GM12801 (cell line): Measurements from ENCODE around the gene GALNT13.

Experiments used
- TF ChIP-seq, protein P1 (sequence below): IDR thresholded peaks from one replicate; pipeline ENCODE4 v1.5.1; 2011; ENCODE audit warnings: control low read depth; ENCODE audit not compliant: insufficient read length; ENCODE audit errors: extremely low read depth

The GALNT13 gene

DNA sequence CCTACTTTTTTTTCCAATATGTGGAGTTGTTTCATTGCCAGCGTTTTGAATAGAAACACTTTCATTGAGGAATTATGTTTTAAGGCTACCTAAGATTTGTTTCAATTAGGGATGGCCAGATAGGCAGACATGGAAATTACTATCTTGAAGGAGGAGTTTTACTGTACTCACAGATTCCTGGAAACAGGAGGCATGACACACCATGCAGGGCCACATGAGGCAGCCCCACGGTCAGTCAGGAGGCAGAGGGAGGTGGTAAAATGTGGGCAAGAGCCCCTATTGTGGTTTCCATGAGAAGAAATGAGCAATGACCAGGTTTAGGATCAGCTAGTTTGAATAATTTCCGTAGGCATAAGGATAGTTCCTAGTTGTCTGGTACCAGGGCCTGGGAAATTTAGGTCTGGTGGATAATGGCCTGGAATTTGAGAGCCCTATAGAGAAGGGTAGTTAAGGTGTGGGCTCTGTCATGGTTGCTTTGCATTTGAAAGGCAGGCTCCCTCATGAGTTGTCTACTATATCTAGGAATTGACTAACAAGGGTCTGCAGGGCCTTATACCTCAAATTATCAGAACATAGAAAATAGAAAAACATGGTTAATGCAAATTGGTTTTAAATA is 466.7 kb downstream of the GALNT13 start:
- TF ChIP-seq, protein P1, sequence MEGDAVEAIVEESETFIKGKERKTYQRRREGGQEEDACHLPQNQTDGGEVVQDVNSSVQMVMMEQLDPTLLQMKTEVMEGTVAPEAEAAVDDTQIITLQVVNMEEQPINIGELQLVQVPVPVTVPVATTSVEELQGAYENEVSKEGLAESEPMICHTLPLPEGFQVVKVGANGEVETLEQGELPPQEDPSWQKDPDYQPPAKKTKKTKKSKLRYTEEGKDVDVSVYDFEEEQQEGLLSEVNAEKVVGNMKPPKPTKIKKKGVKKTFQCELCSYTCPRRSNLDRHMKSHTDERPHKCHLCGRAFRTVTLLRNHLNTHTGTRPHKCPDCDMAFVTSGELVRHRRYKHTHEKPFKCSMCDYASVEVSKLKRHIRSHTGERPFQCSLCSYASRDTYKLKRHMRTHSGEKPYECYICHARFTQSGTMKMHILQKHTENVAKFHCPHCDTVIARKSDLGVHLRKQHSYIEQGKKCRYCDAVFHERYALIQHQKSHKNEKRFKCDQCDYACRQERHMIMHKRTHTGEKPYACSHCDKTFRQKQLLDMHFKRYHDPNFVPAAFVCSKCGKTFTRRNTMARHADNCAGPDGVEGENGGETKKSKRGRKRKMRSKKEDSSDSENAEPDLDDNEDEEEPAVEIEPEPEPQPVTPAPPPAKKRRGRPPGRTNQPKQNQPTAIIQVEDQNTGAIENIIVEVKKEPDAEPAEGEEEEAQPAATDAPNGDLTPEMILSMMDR: no peak

DNA sequence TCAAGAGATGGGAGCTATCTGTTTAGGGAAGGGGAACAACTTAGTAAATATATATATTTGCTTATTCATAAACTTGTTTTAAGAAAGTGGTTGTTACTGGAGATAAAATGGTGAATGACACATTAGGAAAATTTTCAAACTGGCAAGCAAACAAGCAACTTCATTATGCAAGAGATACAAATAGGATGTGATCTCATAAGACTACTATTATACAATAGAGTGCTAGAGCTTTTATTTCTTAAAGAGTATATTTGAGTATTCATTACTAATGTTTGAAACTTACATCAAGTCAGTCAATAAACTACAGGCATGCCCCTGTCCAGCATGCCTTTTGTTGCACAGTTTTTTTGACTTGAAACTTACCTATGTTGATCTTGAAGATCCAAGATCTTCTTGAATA is 471.6 kb downstream of the GALNT13 start:
- TF ChIP-seq, protein P1: no peak

DNA sequence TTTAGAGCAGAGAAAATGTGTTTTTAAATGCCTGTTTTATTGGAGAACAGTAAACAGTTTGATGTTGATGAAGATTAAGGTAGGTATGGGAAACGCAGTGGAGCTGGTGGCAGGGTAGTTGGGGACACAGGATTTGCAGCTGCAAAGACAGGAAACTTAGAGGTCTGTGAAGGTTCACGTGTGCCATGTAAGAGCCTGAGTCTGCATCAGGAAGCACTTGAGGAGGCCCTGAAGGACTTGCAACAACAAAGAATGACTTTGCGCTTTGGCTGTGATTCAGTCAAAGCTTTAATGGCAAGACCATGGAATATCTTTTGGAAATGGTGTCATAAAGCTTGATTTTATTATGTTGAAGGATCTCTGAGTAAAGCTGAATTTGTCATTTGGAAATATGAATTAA is 479.2 kb downstream of the GALNT13 start:
- TF ChIP-seq, protein P1: no peak

DNA sequence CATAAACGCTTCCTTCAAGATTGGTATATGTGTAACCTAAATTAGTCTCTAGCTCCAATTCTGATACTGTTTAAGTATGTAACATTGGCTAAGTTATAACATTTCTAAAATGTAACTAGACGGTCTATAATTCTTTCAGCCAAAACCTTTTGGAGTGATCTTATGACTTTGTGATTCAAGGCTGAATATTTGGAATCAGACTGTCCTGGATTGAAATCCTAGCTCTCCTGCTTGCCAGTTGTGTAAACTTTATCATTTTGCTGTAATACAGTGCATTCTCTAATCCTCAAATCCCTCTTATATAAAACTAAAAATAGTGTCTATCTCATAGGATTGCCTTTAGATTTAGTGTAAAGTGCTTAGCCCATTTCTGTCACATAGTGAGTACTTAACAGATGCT is 489.6 kb downstream of the GALNT13 start:
- TF ChIP-seq, protein P1: no peak

DNA sequence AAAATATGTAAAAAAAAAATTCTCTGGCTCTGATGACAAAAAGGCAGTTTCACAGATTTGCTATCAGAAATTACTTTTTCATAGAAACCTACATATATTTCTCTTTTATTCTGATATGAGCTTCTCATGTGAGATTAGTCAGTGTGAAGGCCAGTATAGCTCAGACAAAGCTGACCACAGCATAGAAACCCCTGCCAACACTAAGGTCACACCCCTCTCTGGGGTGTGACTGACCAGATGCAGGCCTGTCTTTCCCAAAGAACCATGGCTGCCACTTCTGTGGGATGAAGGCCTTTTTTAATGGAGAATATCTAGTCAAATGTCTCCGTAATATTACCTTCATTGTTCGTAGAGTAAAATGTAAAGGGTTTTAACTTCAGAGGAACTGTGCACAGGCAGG is 496.4 kb downstream of the GALNT13 start:
- TF ChIP-seq, protein P1: no peak

DNA sequence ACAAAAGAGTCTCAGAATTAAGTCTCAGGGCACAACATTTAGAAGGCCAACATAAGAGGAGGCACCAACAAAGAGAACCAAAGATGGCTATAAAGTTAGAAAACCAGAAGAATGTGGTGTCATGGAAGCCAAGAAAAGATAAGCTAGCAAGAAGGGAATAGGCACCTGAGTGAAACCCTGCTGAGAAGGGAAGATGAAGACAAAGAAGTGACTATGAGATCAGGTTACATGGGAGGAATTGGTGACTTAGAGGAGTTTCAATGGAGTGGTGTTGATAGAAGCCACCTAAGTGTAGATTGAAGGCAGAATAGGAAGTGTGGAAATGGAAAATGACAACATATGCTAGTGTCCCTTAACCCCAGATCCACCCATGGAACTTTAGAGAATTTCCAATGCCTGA is 499.2 kb downstream of the GALNT13 start:
- TF ChIP-seq, protein P1: no peak

DNA sequence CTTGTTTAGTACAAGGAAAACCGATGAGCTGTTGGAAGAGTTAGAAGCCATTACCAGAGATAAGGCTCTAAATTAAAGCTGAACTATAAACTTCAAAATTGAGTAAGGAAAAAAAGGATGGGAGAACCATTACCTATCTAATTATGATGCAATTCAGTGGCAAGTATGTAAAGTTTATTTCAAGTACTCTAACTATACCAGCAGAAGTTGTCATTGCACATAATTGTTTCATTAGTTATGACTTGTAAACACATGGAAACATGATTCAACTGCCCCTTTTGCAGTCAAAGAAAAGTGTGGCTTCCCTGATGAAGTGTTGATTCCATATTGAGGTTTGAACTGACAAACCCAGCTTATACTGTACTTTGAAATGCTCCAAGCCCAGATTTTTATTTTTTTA is 502.7 kb downstream of the GALNT13 start:
- TF ChIP-seq, protein P1: no peak

DNA sequence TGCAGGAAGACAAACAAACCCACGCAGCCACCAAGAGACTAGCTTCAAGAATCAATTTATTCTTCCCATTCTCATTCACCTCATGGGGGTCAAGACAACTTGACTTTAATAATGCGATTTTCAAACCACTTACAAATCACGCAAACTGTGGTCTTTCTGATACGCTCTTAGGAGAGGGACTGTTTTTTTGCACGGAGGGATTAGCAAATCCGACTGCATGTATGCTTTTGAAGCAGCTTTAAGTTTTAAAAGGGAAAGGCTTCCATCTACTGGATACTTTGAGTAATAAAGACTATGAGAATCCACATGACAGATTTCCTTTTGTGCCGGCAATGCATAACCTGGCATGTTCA is 503.8 kb downstream of the GALNT13 start:
- TF ChIP-seq, protein P1: no peak
